H1 (cell line): Measurements from ENCODE around the gene CFAP221. TPM values are rescaled to one million over a fixed set of nuclear protein-coding genes. Genes with fewer than 3 reads are reported as not detected.

Experiments used
- CREB1 ChIP-seq: IDR thresholded peaks from 2 replicates; pipeline ENCODE4 v1.6.1; 2012; ENCODE audit warnings: inconsistent platforms
- EP300 ChIP-seq, 2 experiments: IDR thresholded peaks; 1 replicate in 1 of 2; 2 replicates in 1 of 2; pipeline ENCODE4 v1.6.1; 2011 to 2012; ENCODE audit warnings: low read depth in 2 of 2, low read length in 2 of 2, mild to moderate bottlenecking in 2 of 2, borderline replicate concordance in 1 of 2, inconsistent platforms in 1 of 2, moderate library complexity in 1 of 2
- GABPA ChIP-seq: IDR thresholded peaks from 2 replicates; pipeline ENCODE4 v1.6.1; 2011; ENCODE audit warnings: mild to moderate bottlenecking, low read length, moderate library complexity, borderline replicate concordance; ENCODE audit not compliant: insufficient read depth
- RBBP5 ChIP-seq: IDR thresholded peaks from 2 replicates; pipeline ENCODE4 v1.7.1; 2012; ENCODE audit warnings: low read depth, mild to moderate bottlenecking, inconsistent platforms, low read length, moderate library complexity, borderline replicate concordance
- SIN3A ChIP-seq, 2 experiments: IDR thresholded peaks in 1 of 2; conservative IDR thresholded peaks in 1 of 2; 2 replicates each; pipeline ENCODE4 v1.6.1; 2011 to 2012; ENCODE audit warnings: low read length in 2 of 2, improper control_type of control experiment in 1 of 2, low read depth in 1 of 2, mild to moderate bottlenecking in 1 of 2
- SP1 ChIP-seq: IDR thresholded peaks from 2 replicates; pipeline ENCODE4 v1.6.1; 2011; ENCODE audit warnings: low read depth, low read length
- TCF12 ChIP-seq: IDR thresholded peaks from 2 replicates; pipeline ENCODE4 v1.6.1; 2011; ENCODE audit warnings: low read depth, mild to moderate bottlenecking, low read length
- polyA plus RNA-seq, 7 experiments: library from polyadenylated mRNA; depleted of rRNA in 3 of 7; stranded (reverse) in 5 of 7; unstranded in 2 of 7; fragments of >200 nt in 5 of 7; fragments of 200-250 nt in 2 of 7; gene quantifications; 1 replicate in 5 of 7; 2 replicates in 1 of 7; 4 replicates in 1 of 7; pipeline versions ENCODE4 v1.2.1 to v1.2.3, GENCODE V29; 2011 to 2013; ENCODE audit warnings: missing spikeins in 2 of 7, mixed read lengths in 2 of 7
- total RNA-seq: library from RNA; stranded (reverse); fragmentation: NEBNext Ultra II Directional; extraction: Animal tissue kit (Norgen Biotek cat#: 25700); gene quantifications from 2 replicates; pipeline ENCODE4 v1.2.1, GENCODE V29; 2021
- TF ChIP-seq, protein P1 (sequence below): fragments of 300-600 bp; sonication (generic); IDR thresholded peaks from 2 replicates; pipeline ENCODE4 v1.7.1; 2012; ENCODE audit warnings: low read length, moderate library complexity, mild to moderate bottlenecking, inconsistent platforms; ENCODE audit not compliant: insufficient replicate concordance

Gene CFAP221
- total and polyA plus RNA-seq, 2 of the 8 experiments (the other 6 are each of a cell fraction or from before 2014, with no cell fraction given) = 0.14 to 0.71 TPM

DNA sequence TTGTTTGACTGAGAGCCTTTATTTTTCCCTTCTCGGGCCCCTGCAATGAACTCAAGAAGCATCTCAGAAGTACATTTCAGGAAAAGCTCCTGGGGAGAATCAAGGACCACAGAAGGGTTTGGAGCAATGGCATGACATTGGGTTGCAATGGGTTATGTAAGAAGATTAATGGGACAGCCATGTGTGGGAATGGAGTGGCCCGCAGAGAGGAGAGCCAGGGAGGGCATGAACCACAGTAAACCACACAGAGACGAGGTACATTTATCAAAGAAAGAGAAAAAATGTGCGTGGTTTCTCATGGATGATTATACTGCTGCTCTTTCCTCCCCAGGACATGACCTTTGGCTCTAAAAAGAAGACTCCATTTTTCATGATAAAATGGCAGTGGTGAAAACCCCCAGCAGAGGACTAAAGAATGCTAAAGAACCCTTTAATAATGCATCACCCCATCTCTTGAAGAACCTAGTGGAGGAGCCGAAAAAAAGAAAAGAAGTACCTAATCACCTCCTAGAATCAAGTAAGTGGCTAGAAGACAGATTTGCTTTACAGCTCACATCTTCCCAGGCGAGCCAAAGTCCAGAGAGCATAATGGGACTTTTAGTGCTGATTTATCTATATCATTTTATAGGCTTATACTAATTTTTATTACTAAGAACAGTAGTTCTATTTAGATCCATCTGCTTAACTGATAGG is 1.7 kb downstream of the CFAP221 start (continued):
- TF ChIP-seq, protein P1, sequence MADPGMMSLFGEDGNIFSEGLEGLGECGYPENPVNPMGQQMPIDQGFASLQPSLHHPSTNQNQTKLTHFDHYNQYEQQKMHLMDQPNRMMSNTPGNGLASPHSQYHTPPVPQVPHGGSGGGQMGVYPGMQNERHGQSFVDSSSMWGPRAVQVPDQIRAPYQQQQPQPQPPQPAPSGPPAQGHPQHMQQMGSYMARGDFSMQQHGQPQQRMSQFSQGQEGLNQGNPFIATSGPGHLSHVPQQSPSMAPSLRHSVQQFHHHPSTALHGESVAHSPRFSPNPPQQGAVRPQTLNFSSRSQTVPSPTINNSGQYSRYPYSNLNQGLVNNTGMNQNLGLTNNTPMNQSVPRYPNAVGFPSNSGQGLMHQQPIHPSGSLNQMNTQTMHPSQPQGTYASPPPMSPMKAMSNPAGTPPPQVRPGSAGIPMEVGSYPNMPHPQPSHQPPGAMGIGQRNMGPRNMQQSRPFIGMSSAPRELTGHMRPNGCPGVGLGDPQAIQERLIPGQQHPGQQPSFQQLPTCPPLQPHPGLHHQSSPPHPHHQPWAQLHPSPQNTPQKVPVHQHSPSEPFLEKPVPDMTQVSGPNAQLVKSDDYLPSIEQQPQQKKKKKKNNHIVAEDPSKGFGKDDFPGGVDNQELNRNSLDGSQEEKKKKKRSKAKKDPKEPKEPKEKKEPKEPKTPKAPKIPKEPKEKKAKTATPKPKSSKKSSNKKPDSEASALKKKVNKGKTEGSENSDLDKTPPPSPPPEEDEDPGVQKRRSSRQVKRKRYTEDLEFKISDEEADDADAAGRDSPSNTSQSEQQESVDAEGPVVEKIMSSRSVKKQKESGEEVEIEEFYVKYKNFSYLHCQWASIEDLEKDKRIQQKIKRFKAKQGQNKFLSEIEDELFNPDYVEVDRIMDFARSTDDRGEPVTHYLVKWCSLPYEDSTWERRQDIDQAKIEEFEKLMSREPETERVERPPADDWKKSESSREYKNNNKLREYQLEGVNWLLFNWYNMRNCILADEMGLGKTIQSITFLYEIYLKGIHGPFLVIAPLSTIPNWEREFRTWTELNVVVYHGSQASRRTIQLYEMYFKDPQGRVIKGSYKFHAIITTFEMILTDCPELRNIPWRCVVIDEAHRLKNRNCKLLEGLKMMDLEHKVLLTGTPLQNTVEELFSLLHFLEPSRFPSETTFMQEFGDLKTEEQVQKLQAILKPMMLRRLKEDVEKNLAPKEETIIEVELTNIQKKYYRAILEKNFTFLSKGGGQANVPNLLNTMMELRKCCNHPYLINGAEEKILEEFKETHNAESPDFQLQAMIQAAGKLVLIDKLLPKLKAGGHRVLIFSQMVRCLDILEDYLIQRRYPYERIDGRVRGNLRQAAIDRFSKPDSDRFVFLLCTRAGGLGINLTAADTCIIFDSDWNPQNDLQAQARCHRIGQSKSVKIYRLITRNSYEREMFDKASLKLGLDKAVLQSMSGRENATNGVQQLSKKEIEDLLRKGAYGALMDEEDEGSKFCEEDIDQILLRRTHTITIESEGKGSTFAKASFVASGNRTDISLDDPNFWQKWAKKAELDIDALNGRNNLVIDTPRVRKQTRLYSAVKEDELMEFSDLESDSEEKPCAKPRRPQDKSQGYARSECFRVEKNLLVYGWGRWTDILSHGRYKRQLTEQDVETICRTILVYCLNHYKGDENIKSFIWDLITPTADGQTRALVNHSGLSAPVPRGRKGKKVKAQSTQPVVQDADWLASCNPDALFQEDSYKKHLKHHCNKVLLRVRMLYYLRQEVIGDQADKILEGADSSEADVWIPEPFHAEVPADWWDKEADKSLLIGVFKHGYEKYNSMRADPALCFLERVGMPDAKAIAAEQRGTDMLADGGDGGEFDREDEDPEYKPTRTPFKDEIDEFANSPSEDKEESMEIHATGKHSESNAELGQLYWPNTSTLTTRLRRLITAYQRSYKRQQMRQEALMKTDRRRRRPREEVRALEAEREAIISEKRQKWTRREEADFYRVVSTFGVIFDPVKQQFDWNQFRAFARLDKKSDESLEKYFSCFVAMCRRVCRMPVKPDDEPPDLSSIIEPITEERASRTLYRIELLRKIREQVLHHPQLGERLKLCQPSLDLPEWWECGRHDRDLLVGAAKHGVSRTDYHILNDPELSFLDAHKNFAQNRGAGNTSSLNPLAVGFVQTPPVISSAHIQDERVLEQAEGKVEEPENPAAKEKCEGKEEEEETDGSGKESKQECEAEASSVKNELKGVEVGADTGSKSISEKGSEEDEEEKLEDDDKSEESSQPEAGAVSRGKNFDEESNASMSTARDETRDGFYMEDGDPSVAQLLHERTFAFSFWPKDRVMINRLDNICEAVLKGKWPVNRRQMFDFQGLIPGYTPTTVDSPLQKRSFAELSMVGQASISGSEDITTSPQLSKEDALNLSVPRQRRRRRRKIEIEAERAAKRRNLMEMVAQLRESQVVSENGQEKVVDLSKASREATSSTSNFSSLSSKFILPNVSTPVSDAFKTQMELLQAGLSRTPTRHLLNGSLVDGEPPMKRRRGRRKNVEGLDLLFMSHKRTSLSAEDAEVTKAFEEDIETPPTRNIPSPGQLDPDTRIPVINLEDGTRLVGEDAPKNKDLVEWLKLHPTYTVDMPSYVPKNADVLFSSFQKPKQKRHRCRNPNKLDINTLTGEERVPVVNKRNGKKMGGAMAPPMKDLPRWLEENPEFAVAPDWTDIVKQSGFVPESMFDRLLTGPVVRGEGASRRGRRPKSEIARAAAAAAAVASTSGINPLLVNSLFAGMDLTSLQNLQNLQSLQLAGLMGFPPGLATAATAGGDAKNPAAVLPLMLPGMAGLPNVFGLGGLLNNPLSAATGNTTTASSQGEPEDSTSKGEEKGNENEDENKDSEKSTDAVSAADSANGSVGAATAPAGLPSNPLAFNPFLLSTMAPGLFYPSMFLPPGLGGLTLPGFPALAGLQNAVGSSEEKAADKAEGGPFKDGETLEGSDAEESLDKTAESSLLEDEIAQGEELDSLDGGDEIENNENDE = no peak
- TF ChIP-seq GABPA (no peak), CREB1 (no peak), RBBP5 (no peak), TCF12 (no peak), EP300 (IDR thresholded peaks at IDR 0.05; ENCODE audit: borderline replicate concordance in 1 of 2, low read depth in 2 of 2, low read length in 2 of 2) (no peak), SP1 (no peak), SIN3A (conservative IDR thresholded peaks at IDR 0.05 in 1 of 2, IDR thresholded peaks at IDR 0.05 in 1 of 2; ENCODE audit: low read depth in 1 of 2, low read length in 2 of 2) (no peak)
